Measurements from ENCODE around the gene NCKAP1.
"Not testable (repeated sequence)": the region's sequence is repeated elsewhere in the genome, so short reads cannot be mapped to it uniquely, and the experiment has no call there.

Gene NCKAP1, protein sequence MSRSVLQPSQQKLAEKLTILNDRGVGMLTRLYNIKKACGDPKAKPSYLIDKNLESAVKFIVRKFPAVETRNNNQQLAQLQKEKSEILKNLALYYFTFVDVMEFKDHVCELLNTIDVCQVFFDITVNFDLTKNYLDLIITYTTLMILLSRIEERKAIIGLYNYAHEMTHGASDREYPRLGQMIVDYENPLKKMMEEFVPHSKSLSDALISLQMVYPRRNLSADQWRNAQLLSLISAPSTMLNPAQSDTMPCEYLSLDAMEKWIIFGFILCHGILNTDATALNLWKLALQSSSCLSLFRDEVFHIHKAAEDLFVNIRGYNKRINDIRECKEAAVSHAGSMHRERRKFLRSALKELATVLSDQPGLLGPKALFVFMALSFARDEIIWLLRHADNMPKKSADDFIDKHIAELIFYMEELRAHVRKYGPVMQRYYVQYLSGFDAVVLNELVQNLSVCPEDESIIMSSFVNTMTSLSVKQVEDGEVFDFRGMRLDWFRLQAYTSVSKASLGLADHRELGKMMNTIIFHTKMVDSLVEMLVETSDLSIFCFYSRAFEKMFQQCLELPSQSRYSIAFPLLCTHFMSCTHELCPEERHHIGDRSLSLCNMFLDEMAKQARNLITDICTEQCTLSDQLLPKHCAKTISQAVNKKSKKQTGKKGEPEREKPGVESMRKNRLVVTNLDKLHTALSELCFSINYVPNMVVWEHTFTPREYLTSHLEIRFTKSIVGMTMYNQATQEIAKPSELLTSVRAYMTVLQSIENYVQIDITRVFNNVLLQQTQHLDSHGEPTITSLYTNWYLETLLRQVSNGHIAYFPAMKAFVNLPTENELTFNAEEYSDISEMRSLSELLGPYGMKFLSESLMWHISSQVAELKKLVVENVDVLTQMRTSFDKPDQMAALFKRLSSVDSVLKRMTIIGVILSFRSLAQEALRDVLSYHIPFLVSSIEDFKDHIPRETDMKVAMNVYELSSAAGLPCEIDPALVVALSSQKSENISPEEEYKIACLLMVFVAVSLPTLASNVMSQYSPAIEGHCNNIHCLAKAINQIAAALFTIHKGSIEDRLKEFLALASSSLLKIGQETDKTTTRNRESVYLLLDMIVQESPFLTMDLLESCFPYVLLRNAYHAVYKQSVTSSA

DNA sequence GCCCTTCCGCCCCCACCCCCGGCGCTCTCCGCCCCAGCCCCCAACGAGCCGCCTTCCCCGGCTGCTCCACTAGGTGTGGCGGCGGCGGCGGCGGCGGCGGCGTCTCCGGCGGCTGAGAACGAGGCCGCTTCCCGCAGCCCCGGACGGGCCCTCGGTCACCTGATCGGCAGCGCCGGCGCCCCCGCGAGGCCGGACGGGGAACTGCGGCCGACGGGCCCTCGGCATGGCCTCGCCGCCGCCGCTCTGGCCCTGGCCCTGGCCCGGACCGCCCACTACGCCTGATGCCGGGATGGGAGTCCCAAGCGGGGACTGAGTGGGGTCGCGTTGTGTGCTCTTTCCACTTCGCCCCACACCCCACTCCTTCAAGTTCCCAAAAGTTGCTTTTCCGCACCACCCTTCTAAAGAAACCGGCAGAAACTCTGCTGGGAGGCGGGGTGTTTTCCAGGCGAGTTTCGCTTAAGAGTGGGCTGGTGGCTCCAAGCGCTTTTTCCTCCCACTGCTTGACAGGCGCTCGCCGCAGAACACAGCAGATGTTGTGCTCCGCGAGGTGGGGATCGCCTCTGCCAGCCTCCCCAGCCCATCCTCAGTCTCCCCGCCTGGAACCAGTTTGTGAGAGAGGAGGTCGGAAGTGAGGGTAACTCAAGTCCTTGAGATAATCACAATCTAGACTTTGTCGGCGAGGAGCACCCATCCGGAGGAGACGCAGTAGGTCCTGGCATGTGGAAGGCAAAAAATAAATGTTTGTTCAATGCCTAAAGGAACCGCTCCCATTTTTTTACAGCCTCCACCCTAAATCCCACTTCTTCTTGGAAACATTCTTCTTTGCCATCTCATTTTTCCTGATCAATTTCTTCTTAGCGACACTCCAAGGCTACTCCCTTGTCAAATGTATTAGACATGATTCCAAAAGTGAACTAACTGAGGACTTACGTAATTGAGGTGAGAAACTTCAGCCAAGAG lies at the start of gene NCKAP1:
NCKAP1 (minus strand) TSS at position 117 of the 960 bp plus-strand sequence. CDS start 358 bp downstream, outside the sequence.
- DNase-seq: peak; percentile 68 to 73

DNA sequence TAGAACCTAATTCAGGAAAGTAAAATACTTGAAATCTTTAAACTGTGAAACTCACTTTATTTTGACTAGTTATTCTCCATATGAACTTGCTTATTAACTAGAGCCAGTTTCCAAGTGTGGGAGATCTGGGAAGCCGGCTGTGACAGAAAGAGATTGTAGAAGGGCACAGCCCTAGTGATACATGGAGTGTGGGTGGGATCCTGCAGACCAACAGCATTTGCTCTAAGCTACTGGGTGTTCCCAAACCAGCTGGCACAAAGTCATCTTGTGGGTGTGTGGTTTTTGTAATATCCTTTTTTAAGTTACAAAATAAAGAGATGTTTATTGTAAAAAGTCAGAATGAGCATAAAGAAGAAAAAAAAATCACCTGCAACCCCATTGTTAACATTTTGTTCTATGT lies 43.7 kb upstream of the NCKAP1 start:
- peak in 1 of 2 donors; percentile 14 for DNase-seq

- DNase-seq: peak in 1 of 2 donors; percentile 63
Observed at GRCh38 chr2:183079139-183079775, 41.0 kb upstream of the NCKAP1 start.

- peak; percentile 86 to 93 for DNase-seq
Observed at GRCh38 chr2:183078464-183079138, 40.3 kb upstream of the NCKAP1 start, which contains the start of gene DUSP19. DUSP19 (plus strand) TSS chr2:183078747; CDS start chr2:183078934, 187 bp downstream.

- DNase-seq: peak in 1 of 2 donors; percentile 48
Observed at GRCh38 chr2:183078163-183078463, 39.9 kb upstream of the NCKAP1 start.

DNA sequence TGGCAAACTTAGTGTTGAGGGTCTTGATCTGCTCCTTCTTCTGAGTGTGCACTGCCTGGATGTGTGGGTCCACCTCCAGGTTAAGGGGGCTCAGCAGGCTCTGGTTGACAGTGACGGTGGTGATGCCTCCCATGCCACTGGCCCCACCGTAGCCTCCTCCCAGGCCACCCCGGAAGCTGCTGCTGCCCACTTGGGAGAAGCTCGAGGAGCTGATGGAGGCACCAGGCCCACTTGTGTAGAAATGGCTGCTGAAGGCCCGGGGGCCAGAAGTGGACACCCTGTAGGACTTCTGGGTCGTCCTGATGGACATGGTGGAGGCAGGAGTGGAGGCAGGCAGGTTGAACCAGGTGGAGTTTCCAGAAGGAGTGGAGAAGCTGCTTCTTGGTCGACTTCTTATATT lies 33.9 kb upstream of the NCKAP1 start:
- DNase-seq: no peak

GRCh38 chr2:183070942-183071844 lies 32.9 kb upstream of the NCKAP1 start:
- peak in 1 of 2 donors; percentile 11 for DNase-seq

DNA sequence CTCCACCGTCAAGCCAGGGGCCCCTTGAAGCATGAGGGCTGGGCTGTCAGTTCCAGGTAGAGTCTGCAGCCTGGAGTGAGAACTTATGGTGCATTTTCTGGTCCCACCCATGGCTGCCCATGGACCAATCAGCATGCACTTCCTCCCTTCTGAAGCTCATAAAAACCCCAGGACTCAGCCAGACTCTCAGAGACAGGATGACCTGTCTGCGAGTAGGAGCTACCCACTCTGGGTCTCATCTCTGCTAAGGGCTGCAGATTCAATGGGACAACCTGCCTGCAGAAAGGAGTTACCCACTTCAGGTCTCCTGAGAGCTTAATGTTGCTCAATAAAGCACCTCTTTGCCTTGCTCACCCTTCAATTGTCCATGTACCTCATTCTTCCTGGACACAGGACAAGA lies 30.9 kb upstream of the NCKAP1 start:
- DNase-seq: no peak

- DNase-seq: no peak
Observed at GRCh38 chr2:183068561-183068960, 30.3 kb upstream of the NCKAP1 start.

DNA sequence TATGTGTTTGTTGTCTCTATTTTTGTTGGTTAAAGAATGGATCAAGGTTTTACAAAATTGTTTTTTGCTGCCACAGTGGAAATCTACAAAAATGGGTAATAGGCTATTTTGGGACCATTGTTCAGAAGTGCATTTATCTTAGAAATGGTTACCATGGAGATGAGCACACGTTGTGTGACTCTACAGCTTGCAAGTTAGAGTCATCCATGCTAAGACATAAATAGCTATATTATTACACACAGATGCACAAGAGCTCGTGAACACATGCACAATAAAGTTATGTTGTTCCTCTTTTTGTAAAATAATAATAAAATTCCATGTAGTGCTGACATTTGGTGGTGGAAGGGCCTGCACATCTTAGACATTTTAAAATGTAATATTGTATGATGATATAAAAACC lies 24.8 kb upstream of the NCKAP1 start:
- DNase-seq: peak in 1 of 2 donors; percentile 22

- DNase-seq: no peak
Observed at GRCh38 chr2:183060571-183061231, 22.4 kb upstream of the NCKAP1 start.

DNA sequence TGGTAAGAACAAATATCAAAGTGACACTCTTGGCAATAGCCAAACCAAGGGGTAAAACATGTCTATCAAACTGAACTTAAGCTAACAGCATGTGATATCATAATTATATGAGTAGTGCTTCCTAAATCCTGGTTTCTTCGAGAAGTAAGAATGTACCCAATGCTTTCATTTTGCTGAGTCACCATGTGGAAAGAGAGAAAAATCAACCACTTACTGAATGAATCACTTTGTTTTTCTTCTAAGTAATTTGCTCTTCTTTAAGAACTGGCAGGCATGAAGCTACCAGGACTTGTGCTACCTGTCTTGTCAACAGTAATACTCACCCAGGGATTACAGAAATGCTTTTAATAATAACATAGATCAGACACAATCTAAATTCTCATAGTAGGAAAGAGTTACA lies 21.3 kb upstream of the NCKAP1 start:
- no peak for DNase-seq

GRCh38 chr2:183057333-183057985 lies 19.2 kb upstream of the NCKAP1 start:
- DNase-seq: peak in 1 of 2 donors; percentile 46

DNA sequence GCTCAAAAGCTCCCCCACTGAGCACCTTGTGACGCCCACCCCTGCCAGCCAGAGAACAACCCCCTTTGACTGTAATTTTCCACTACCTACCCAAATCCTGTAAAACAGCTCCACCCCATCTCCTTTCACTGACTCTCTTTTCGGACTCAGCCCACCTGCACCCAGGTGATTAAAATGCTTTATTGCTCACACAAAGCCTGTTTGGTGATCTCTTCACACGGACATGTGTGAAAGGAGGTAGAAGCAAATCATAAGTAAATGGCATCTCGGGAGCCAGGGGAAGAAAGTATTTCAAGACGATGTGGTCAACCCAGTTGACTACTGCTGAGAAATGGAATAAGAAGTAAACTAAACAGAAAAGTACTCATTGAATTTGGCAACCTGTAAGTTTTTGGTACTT lies 11.2 kb upstream of the NCKAP1 start:
- DNase-seq: no peak

- not testable (repeated sequence) for DNase-seq
Observed at GRCh38 chr2:183047486-183048125, 9.3 kb upstream of the NCKAP1 start.

DNA sequence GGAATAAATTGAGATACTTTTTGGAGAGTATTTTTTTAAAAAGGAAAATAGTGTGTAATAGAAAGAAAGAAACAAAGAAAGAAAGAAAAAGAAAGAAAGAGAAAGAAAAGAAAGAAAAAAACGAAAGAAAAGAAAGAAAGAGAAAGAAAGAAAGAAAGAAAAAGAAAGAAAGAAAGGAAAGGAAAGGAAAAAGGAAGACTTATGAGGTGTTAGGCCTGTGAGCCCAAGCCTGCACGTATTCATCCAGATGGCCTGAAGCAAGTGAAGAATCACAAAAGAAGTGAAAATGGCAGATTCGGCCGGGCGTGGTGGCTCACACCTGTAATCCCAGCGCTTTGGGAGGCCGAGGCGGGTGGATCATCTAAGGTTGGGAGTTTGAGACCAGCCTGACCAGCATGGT lies 5.3 kb upstream of the NCKAP1 start:
- DNase-seq: not testable (repeated sequence)

DNA sequence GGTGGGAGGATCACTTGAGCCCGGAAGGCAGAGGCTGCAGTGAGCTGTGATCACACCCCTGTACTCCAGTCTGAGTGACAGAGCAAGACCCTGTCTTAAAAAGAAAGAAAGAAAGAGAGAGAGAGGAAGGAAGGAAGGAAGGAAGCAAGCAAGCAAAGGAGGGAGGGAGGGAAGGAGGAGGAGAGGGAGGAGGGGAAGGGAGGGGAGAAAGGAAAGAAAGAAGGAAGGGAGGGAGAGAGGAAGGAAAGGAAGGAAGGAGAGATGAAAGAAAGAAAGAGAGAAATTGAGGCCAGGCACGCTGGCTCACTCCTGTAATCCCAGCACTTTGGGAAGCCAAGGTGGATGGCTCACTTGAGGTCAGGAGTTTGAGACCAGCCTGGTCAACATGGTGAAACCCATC lies 2.3 kb upstream of the NCKAP1 start:
- DNase-seq: no peak
